SH-SY5Y (cell line): Measurements from ENCODE around the gene LGALS7B.

Experiments
- GATA2 ChIP-seq: IDR thresholded peaks from 2 replicates; pipeline ENCODE4 v1.6.1; 2011; ENCODE audit warnings: mild to moderate bottlenecking, low read depth, low read length
- GATA3 ChIP-seq: IDR thresholded peaks from 2 replicates; pipeline ENCODE4 v1.6.1; 2011; ENCODE audit warnings: low read depth, mild to moderate bottlenecking, low read length, moderate library complexity

DNA sequence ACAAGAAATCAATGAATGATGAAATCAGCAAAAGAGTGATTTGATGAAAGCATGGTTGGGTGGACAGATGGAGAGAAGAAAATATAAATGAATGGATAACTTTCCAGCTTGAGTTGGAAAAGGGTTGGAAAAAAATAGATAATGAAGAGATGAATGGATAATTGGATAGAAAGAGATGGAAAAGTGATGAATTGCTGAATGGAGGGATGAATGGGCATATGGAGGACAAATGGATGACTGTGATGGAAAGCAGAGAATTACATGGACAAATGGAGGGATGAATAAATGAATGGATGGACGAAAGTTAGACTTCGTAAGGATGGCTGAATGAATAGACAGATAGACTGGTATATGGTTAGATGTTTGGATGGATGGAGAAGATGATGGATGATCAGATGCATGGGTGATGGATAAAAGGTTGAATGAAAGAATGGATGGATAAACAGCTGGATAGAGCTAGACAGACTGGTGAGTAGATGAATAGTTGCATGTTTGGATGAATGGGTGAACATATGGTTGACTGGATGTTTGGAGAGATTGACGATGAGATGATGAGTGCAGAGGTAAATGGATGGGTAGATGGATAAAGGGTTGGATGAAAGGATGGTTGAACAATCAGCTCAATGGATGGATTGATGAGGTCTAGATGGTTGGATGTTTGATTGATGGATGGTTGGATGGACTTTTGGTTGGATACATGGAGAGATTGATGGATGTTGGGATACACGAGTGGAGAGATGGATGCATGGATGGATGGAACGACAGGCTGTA lies 11.8 kb downstream of the LGALS7B start:
- TF ChIP-seq GATA2 (no peak), GATA3 (no peak)
